GM19463 (cell line): ENCODE data around the gene NDRG2.
"Not testable (repeated sequence)": the region's sequence is repeated elsewhere in the genome, so short reads cannot be mapped to it uniquely, and the experiment has no call there.

Experiments used
- ATAC-seq: cut with Tn5 transposase; IDR thresholded peaks from one replicate; pipeline ENCODE4 v1.9.1; 2021; ENCODE audit warnings: mild to moderate bottlenecking, moderate library complexity; ENCODE audit not compliant: unreplicated experiment

The NDRG2 gene

GRCh38 chr14:21056520-21057163 lies 31.8 kb upstream of the NDRG2 start:
- no peak for ATAC-seq

GRCh38 chr14:21055432-21056117 lies 30.7 kb upstream of the NDRG2 start:
- no peak for ATAC-seq

GRCh38 chr14:21054768-21055145 lies 29.9 kb upstream of the NDRG2 start:
- no peak for ATAC-seq

- ATAC-seq: no peak
These were observed 29.4 kb upstream of the NDRG2 start for GRCh38 chr14:21054123-21054767.

GRCh38 chr14:21053184-21054122 lies 28.6 kb upstream of the NDRG2 start:
- ATAC-seq: no peak

- no peak for ATAC-seq
These were observed 25.7 kb upstream of the NDRG2 start for GRCh38 chr14:21050597-21050996.

- ATAC-seq: no peak
These were observed 24.4 kb upstream of the NDRG2 start for GRCh38 chr14:21049271-21049673.

GRCh38 chr14:21048638-21049037 lies 23.8 kb upstream of the NDRG2 start:
- no peak for ATAC-seq

- ATAC-seq: no peak
These were observed 22.5 kb upstream of the NDRG2 start for GRCh38 chr14:21047378-21047781.

- ATAC-seq: no peak
These were observed 19.2 kb upstream of the NDRG2 start for GRCh38 chr14:21043974-21044618.

GRCh38 chr14:21043387-21043973 lies 18.6 kb upstream of the NDRG2 start:
- ATAC-seq: no peak

GRCh38 chr14:21042918-21043317 lies 18.1 kb upstream of the NDRG2 start:
- ATAC-seq: no peak

- no peak for ATAC-seq
These were observed 17.0 kb upstream of the NDRG2 start, which contains the start of gene RNASE7 for GRCh38 chr14:21041676-21042433. RNASE7 (plus strand) TSS chr14:21042362; CDS start chr14:21042993, 631 bp downstream.

GRCh38 chr14:21040941-21041340 lies 16.1 kb upstream of the NDRG2 start:
- not testable (repeated sequence) for ATAC-seq

GRCh38 chr14:21040370-21040925 lies 15.6 kb upstream of the NDRG2 start:
- no peak for ATAC-seq

- ATAC-seq: no peak
These were observed 14.9 kb upstream of the NDRG2 start for GRCh38 chr14:21039585-21040369.

- ATAC-seq: no peak
These were observed 13.9 kb upstream of the NDRG2 start for GRCh38 chr14:21038441-21039422.
